Gastrocnemius medialis (tissue), 4 donors: ENCODE results near the gene SRRM2. TPM values are rescaled to one million over a fixed set of nuclear protein-coding genes. Genes with fewer than 3 reads are reported as not detected.

Source experiments
- ATAC-seq, 2 donors: fragments of 150-250 bp; one replicate each; pipeline ENCODE4 v1.9.1; 2016
- DNase-seq, 2 donors: peaks; one replicate each; pipeline ENCODE4 v3.0.0-alpha.2; 2019
- H3K27ac ChIP-seq, 4 donors: fragments of 200-600 bp; sonication (generic); 1 replicate in 1 of 4; 2 replicates in 3 of 4; pipeline ENCODE4 v1.5.1; 2016 to 2018; ENCODE audit warnings: mild to moderate bottlenecking in 2 of 4, moderate library complexity in 1 of 4
- H3K27me3 ChIP-seq, 3 donors: fragments of 200-600 bp; sonication (generic) in 2 of 3; 1 replicate in 1 of 3; 2 replicates in 2 of 3; pipeline versions ENCODE4 v1.5.1 to v1.6.0; 2016 to 2019; ENCODE audit warnings: mild to moderate bottlenecking in 1 of 3, moderate library complexity in 1 of 3
- H3K36me3 ChIP-seq, 2 donors: fragments of 200-600 bp; sonication (generic) in 1 of 2; one replicate each; pipeline ENCODE4 v1.5.1; 2017 to 2018
- H3K4me1 ChIP-seq, 2 donors: fragments of 200-600 bp; sonication (generic) in 1 of 2; one replicate each; pipeline ENCODE4 v1.5.1; 2016 to 2017; ENCODE audit warnings: mild to moderate bottlenecking in 2 of 2
- H3K4me3 ChIP-seq, 4 donors: fragments of 200-600 bp; sonication (generic) in 3 of 4; 1 replicate in 1 of 4; 2 replicates in 3 of 4; pipeline ENCODE4 v1.5.1; 2016 to 2019; ENCODE audit warnings: mild to moderate bottlenecking in 2 of 4
- H3K9me3 ChIP-seq, 3 donors: fragments of 200-600 bp; sonication (generic) in 2 of 3; 1 replicate in 1 of 3; 2 replicates in 2 of 3; pipeline ENCODE4 v1.5.1; 2016 to 2019
- POLR2A ChIP-seq, 2 donors: fragments of 450-650 bp; IDR thresholded peaks; one replicate each; pipeline ENCODE4 v1.6.1; 2017; ENCODE audit warnings: antibody characterized with exemption in 2 of 2, mild to moderate bottlenecking in 2 of 2, moderate library complexity in 2 of 2
- in situ Hi-C, 4 donors: fragments of 200-750 bp; cut with MboI; loops; one replicate each; pipeline versions ENCODE4 v1.15.0 to v1.8.0; 2017; ENCODE audit warnings: low sequenced_read_pairs in 4 of 4
- intact Hi-C: fragments of 100-400 bp; cut with DNase I; formaldehyde crosslinking; loops from one replicate; pipeline ENCODE4 v1.15.1; 2023; ENCODE audit warnings: low total_unique reads
- total RNA-seq, 4 donors: library from RNA; depleted of rRNA; stranded (reverse); fragments of >200 nt; gene quantifications; one replicate each; pipeline versions ENCODE4 v1.1.0 to v1.2.3, GENCODE V29; 2016
- TF ChIP-seq, protein P1 (sequence below), 5 experiments: fragments of 450-650 bp in 3 of 5; fragments of 200-600 bp in 2 of 5; sonication (generic) in 2 of 5; IDR thresholded peaks in 4 of 5; conservative IDR thresholded peaks in 1 of 5; 1 replicate in 4 of 5; 2 replicates in 1 of 5; pipeline ENCODE4 v1.5.1; 2016 to 2019; ENCODE audit warnings: antibody characterized with exemption in 5 of 5, mild to moderate bottlenecking in 3 of 5, moderate library complexity in 3 of 5

SRRM2 gene
- total RNA-seq, 4 donors from 2014 or later: 151 to 205 (median 164) TPM

GRCh38 chr16:2715966-2716885 lies 36.2 kb upstream of the SRRM2 start:
- in situ Hi-C loops: no loop called here
- Histone ChIP-seq H3K27ac (no peak overlapping the region), H3K36me3 (no peaks in the 10 kb centered on the region), H3K27me3 (peaks cover 0 to 14% (median 5%) of the 10 kb centered on the region in 3 donors), H3K4me1 (peaks cover 3 to 22% of the 10 kb centered on the region in 2 donors), H3K9me3 (no peaks in the 10 kb centered on the region), H3K4me3 (no peak overlapping the region)
- ATAC-seq (no peak), DNase-seq (no peak)
- no peak for TF ChIP-seq POLR2A (IDR thresholded peaks at IDR 0.05)
- TF ChIP-seq, protein P1, sequence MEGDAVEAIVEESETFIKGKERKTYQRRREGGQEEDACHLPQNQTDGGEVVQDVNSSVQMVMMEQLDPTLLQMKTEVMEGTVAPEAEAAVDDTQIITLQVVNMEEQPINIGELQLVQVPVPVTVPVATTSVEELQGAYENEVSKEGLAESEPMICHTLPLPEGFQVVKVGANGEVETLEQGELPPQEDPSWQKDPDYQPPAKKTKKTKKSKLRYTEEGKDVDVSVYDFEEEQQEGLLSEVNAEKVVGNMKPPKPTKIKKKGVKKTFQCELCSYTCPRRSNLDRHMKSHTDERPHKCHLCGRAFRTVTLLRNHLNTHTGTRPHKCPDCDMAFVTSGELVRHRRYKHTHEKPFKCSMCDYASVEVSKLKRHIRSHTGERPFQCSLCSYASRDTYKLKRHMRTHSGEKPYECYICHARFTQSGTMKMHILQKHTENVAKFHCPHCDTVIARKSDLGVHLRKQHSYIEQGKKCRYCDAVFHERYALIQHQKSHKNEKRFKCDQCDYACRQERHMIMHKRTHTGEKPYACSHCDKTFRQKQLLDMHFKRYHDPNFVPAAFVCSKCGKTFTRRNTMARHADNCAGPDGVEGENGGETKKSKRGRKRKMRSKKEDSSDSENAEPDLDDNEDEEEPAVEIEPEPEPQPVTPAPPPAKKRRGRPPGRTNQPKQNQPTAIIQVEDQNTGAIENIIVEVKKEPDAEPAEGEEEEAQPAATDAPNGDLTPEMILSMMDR (IDR thresholded peaks at IDR 0.05 in 4 of 5, conservative IDR thresholded peaks at IDR 0.05 in 1 of 5): no peak
- intact Hi-C loops: no loop called here

- H3K4me1 ChIP-seq: peaks cover 8 to 25% of the 10 kb centered on the region in 2 donors
- intact Hi-C loops (no loop called here), in situ Hi-C loops (no loop called here)
- H3K27me3 ChIP-seq: peaks cover 0 to 14% (median 5%) of the 10 kb centered on the region in 3 donors
- TF ChIP-seq POLR2A (IDR thresholded peaks at IDR 0.05): no peak
- TF ChIP-seq, protein P1 (IDR thresholded peaks at IDR 0.05 in 4 of 5, conservative IDR thresholded peaks at IDR 0.05 in 1 of 5): no peak
- ATAC-seq: no peak
- no peak for DNase-seq
- no peak overlapping the region for H3K27ac ChIP-seq
- no peak overlapping the region for H3K4me3 ChIP-seq
- no peaks in the 10 kb centered on the region for H3K36me3 ChIP-seq
- H3K9me3 ChIP-seq: no peaks in the 10 kb centered on the region
Measured at GRCh38 chr16:2716948-2717347, 35.5 kb upstream of the SRRM2 start.

DNA sequence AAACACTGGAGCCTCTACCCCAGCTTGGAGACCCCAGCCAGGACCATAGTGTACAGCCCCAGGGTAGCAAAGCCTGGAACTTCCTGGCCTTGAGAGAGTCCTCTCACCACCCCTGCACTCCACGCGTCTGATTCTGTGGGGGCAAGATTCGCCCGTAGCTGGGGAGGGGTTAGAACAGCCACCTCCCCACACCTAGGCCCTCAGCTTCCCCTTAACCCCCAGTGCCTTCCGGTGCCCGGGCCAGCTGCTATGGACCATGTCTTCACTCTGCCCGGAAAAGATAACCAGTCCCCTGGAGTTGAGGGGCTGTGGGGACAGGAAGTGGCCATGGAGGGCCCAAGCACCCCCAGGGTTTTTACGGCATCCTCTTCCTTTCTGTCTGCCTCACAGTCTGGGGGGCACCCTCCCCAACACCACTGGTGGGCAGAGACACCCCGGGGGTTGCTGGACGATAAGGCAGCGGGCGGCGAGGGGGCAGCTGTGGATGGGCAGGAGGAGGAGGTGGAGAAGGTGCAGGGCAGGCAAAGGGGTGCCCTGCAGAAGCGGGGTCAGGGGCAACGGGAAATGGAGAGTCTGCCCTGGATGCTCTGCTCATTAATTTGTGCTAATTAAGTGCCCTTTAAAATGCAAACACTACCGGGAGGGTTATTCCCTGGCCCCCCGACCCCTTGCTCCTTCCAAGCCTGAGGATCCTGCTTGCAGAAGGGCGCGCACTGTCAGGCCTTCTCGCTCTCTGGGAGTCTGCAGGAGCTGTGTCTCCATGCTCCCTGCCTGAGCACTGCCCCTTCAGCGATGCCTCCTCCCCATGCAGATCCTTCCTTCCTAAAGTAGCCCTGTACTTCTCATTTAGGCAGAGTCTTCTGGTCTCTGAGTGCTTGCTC lies 34.8 kb upstream of the SRRM2 start:
- TF ChIP-seq, protein P1 (IDR thresholded peaks at IDR 0.05 in 4 of 5, conservative IDR thresholded peaks at IDR 0.05 in 1 of 5): no peak
- TF ChIP-seq POLR2A (IDR thresholded peaks at IDR 0.05): no peak
- no peak overlapping the region for H3K27ac ChIP-seq
- in situ Hi-C loops: no loop called here

GRCh38 chr16:2719328-2720063 lies 32.9 kb upstream of the SRRM2 start:
- Histone ChIP-seq H3K27ac (no peak overlapping the region), H3K27me3 (peaks cover 0 to 14% (median 5%) of the 10 kb centered on the region in 3 donors)
- intact Hi-C loops: loop anchor here (2.0 kb wide), 1 partner anchor 17 kb away; no protein-coding TSS in a partner anchor

More for the DNA sequence above, 34.8 kb upstream of the SRRM2 start:
- H3K27me3 ChIP-seq: peaks cover 0 to 14% (median 5%) of the 10 kb centered on the region in 3 donors
- no peak overlapping the region for H3K4me3 ChIP-seq
- H3K9me3 ChIP-seq: no peaks in the 10 kb centered on the region
- ATAC-seq (no peak), DNase-seq (no peak)
- no peaks in the 10 kb centered on the region for H3K36me3 ChIP-seq
- intact Hi-C loops: loop anchor here (2.0 kb wide), 1 partner anchor 15 kb away; no protein-coding TSS in a partner anchor
- H3K4me1 ChIP-seq: peaks cover 8 to 25% of the 10 kb centered on the region in 2 donors

More at GRCh38 chr16:2719328-2720063, 32.9 kb upstream of the SRRM2 start:
- in situ Hi-C loops: no loop called here
- Histone ChIP-seq H3K4me1 (peaks cover 8 to 25% of the 10 kb centered on the region in 2 donors), H3K9me3 (no peaks in the 10 kb centered on the region), H3K4me3 (no peak overlapping the region), H3K36me3 (no peaks in the 10 kb centered on the region)
- DNase-seq (peak; percentile 20 to 69), ATAC-seq (peak in 1 of 2 donors; percentile 64)
- TF ChIP-seq POLR2A (IDR thresholded peaks at IDR 0.05): no peak
- TF ChIP-seq, protein P1 (IDR thresholded peaks at IDR 0.05 in 4 of 5, conservative IDR thresholded peaks at IDR 0.05 in 1 of 5): no peak
